ENCODE results near the gene NNAT.

GRCh38 chr20:37505263-37506151 lies 15.5 kb upstream of the NNAT start:
- TF ChIP-seq, protein P1, sequence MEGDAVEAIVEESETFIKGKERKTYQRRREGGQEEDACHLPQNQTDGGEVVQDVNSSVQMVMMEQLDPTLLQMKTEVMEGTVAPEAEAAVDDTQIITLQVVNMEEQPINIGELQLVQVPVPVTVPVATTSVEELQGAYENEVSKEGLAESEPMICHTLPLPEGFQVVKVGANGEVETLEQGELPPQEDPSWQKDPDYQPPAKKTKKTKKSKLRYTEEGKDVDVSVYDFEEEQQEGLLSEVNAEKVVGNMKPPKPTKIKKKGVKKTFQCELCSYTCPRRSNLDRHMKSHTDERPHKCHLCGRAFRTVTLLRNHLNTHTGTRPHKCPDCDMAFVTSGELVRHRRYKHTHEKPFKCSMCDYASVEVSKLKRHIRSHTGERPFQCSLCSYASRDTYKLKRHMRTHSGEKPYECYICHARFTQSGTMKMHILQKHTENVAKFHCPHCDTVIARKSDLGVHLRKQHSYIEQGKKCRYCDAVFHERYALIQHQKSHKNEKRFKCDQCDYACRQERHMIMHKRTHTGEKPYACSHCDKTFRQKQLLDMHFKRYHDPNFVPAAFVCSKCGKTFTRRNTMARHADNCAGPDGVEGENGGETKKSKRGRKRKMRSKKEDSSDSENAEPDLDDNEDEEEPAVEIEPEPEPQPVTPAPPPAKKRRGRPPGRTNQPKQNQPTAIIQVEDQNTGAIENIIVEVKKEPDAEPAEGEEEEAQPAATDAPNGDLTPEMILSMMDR (IDR thresholded peaks at IDR 0.05), result no peak
- TF ChIP-seq POLR2A (IDR thresholded peaks at IDR 0.05), result no peak

Data from uterus (tissue), 2 donors.